ENCODE data around the gene ATPAF1. TPM values are rescaled to one million over a fixed set of nuclear protein-coding genes. Genes with fewer than 3 reads are reported as not detected.

ATPAF1 gene
- total and polyA plus RNA-seq, 4 donors = 26.9 to 39.4 (median 33.6) TPM

- H3K36me3 ChIP-seq (ENCODE audit: control insufficient read depth in 1 of 2, insufficient read depth in 2 of 2, low read length in 1 of 2) = no peaks in the 10 kb centered on the region
- no peak for ATAC-seq (ENCODE audit: low FRiP score)
- DNase-seq = no peak
- intact Hi-C loops (cut with DNase I) = loop anchor here in 1 of 2 donors (5.0 kb wide), 1 partner anchor 114 kb away; the partner anchor contains the start of gene EFCAB14
- H3K27ac ChIP-seq (ENCODE audit: low read depth in 1 of 2, low read length in 2 of 2) = no peak overlapping the region
- no peaks in the 10 kb centered on the region for H3K9me3 ChIP-seq (ENCODE audit: control insufficient read depth, low read length)
- 0 to 2% methylated on average over 2 of the region's 2 CpGs for WGBS, 2 donors
- H3K4me1 ChIP-seq (ENCODE audit: control insufficient read depth in 1 of 2, insufficient read depth in 2 of 2, low read length in 2 of 2) = peaks cover 0 to 2% of the 10 kb centered on the region in 2 donors
- peak overlapping the region; percentile 48 to 83 for H3K4me3 ChIP-seq (ENCODE audit: low read length in 2 of 2)
- no peaks in the 10 kb centered on the region for H3K27me3 ChIP-seq (ENCODE audit: control insufficient read depth in 1 of 2, insufficient read depth in 2 of 2, low read length in 1 of 2)
Measured at GRCh38 chr1:46603481-46603857, 64.7 kb downstream of the ATPAF1 start.

- H3K27me3 ChIP-seq (ENCODE audit: control insufficient read depth in 1 of 2, insufficient read depth in 2 of 2, low read length in 1 of 2) = no peaks in the 10 kb centered on the region
Measured at GRCh38 chr1:46601257-46602007, 66.7 kb downstream of the ATPAF1 start.

GRCh38 chr1:46599059-46599970, 68.8 kb downstream of the ATPAF1 start:
- Histone ChIP-seq H3K4me1 (ENCODE audit: control insufficient read depth in 1 of 2, insufficient read depth in 2 of 2, low read length in 2 of 2) (peaks cover 0 to 2% of the 10 kb centered on the region in 2 donors), H3K36me3 (ENCODE audit: control insufficient read depth in 1 of 2, insufficient read depth in 2 of 2, low read length in 1 of 2) (no peaks in the 10 kb centered on the region), H3K9me3 (ENCODE audit: control insufficient read depth, low read length) (no peaks in the 10 kb centered on the region), H3K27ac (ENCODE audit: low read depth in 1 of 2, low read length in 2 of 2) (no peak overlapping the region), H3K27me3 (ENCODE audit: control insufficient read depth in 1 of 2, insufficient read depth in 2 of 2, low read length in 1 of 2) (no peaks in the 10 kb centered on the region), H3K4me3 (ENCODE audit: low read length in 2 of 2) (no peak overlapping the region)
- DNase-seq = no peak
- ATAC-seq (ENCODE audit: low FRiP score) = no peak
- WGBS, 2 donors = 81 to 82% methylated on average over 9 of the region's 9 CpGs
- intact Hi-C loops (cut with DNase I) = no loop called here

More at GRCh38 chr1:46601257-46602007, 66.7 kb downstream of the ATPAF1 start:
- no peak overlapping the region for H3K4me3 ChIP-seq (ENCODE audit: low read length in 2 of 2)
- WGBS, 2 donors = 91 to 93% methylated on average over 3 of the region's 3 CpGs
- intact Hi-C loops (cut with DNase I) = loop anchor here in 1 of 2 donors (5.0 kb wide), 1 partner anchor 116 kb away; the partner anchor contains the start of gene EFCAB14
- H3K27ac ChIP-seq (ENCODE audit: low read depth in 1 of 2, low read length in 2 of 2) = no peak overlapping the region
- no peaks in the 10 kb centered on the region for H3K9me3 ChIP-seq (ENCODE audit: control insufficient read depth, low read length)
- H3K36me3 ChIP-seq (ENCODE audit: control insufficient read depth in 1 of 2, insufficient read depth in 2 of 2, low read length in 1 of 2) = no peaks in the 10 kb centered on the region
- ATAC-seq (ENCODE audit: low FRiP score) = no peak
- DNase-seq = no peak
- H3K4me1 ChIP-seq (ENCODE audit: control insufficient read depth in 1 of 2, insufficient read depth in 2 of 2, low read length in 2 of 2) = peaks cover 0 to 2% of the 10 kb centered on the region in 2 donors

- DNase-seq (no peak), ATAC-seq (ENCODE audit: low FRiP score) (no peak)
- Histone ChIP-seq H3K27ac (ENCODE audit: low read depth in 1 of 2, low read length in 2 of 2) (no peak overlapping the region), H3K36me3 (ENCODE audit: control insufficient read depth in 1 of 2, insufficient read depth in 2 of 2, low read length in 1 of 2) (peaks cover 2 to 8% of the 10 kb centered on the region in 2 donors), H3K9me3 (ENCODE audit: control insufficient read depth, low read length) (no peaks in the 10 kb centered on the region), H3K4me3 (ENCODE audit: low read length in 2 of 2) (no peak overlapping the region), H3K27me3 (ENCODE audit: control insufficient read depth in 1 of 2, insufficient read depth in 2 of 2, low read length in 1 of 2) (no peaks in the 10 kb centered on the region), H3K4me1 (ENCODE audit: control insufficient read depth in 1 of 2, insufficient read depth in 2 of 2, low read length in 2 of 2) (no peaks in the 10 kb centered on the region)
- intact Hi-C loops (cut with DNase I) = no loop called here
- WGBS, 2 donors = 87% methylated on average over 3 of the region's 3 CpGs
Measured at GRCh38 chr1:46596846-46597245, 71.3 kb downstream of the ATPAF1 start.

GRCh38 chr1:46596036-46596435, 72.1 kb downstream of the ATPAF1 start:
- H3K27me3 ChIP-seq (ENCODE audit: control insufficient read depth in 1 of 2, insufficient read depth in 2 of 2, low read length in 1 of 2) = no peaks in the 10 kb centered on the region
- 97 to 100% methylated on average over 1 of the region's 1 CpG for WGBS, 2 donors
- no peaks in the 10 kb centered on the region for H3K9me3 ChIP-seq (ENCODE audit: control insufficient read depth, low read length)
- ATAC-seq (ENCODE audit: low FRiP score) (no peak), DNase-seq (no peak)
- peaks cover 7 to 8% of the 10 kb centered on the region in 2 donors for H3K36me3 ChIP-seq (ENCODE audit: control insufficient read depth in 1 of 2, insufficient read depth in 2 of 2, low read length in 1 of 2)
- intact Hi-C loops (cut with DNase I) = no loop called here
- no peaks in the 10 kb centered on the region for H3K4me1 ChIP-seq (ENCODE audit: control insufficient read depth in 1 of 2, insufficient read depth in 2 of 2, low read length in 2 of 2)
- no peak overlapping the region for H3K4me3 ChIP-seq (ENCODE audit: low read length in 2 of 2)
- H3K27ac ChIP-seq (ENCODE audit: low read depth in 1 of 2, low read length in 2 of 2) = no peak overlapping the region

GRCh38 chr1:46595127-46595526, 73.0 kb downstream of the ATPAF1 start:
- H3K9me3 ChIP-seq (ENCODE audit: control insufficient read depth, low read length) = no peaks in the 10 kb centered on the region
- no peak overlapping the region for H3K4me3 ChIP-seq (ENCODE audit: low read length in 2 of 2)
- peak; percentile 83 to 91 for DNase-seq
- intact Hi-C loops (cut with DNase I) = no loop called here
- peaks cover 8 to 9% of the 10 kb centered on the region in 2 donors for H3K36me3 ChIP-seq (ENCODE audit: control insufficient read depth in 1 of 2, insufficient read depth in 2 of 2, low read length in 1 of 2)
- H3K4me1 ChIP-seq (ENCODE audit: control insufficient read depth in 1 of 2, insufficient read depth in 2 of 2, low read length in 2 of 2) = no peaks in the 10 kb centered on the region
- no peaks in the 10 kb centered on the region for H3K27me3 ChIP-seq (ENCODE audit: control insufficient read depth in 1 of 2, insufficient read depth in 2 of 2, low read length in 1 of 2)
- 52 to 56% methylated on average over 3 of the region's 3 CpGs for WGBS, 2 donors
- ATAC-seq (ENCODE audit: low FRiP score) = peak; percentile 57
- H3K27ac ChIP-seq (ENCODE audit: low read depth in 1 of 2, low read length in 2 of 2) = no peak overlapping the region

GRCh38 chr1:46594063-46594462, 74.1 kb downstream of the ATPAF1 start:
- Histone ChIP-seq H3K27ac (ENCODE audit: low read depth in 1 of 2, low read length in 2 of 2) (no peak overlapping the region), H3K4me3 (ENCODE audit: low read length in 2 of 2) (no peak overlapping the region), H3K36me3 (ENCODE audit: control insufficient read depth in 1 of 2, insufficient read depth in 2 of 2, low read length in 1 of 2) (peaks cover 8 to 13% of the 10 kb centered on the region in 2 donors), H3K9me3 (ENCODE audit: control insufficient read depth, low read length) (no peaks in the 10 kb centered on the region), H3K27me3 (ENCODE audit: control insufficient read depth in 1 of 2, insufficient read depth in 2 of 2, low read length in 1 of 2) (no peaks in the 10 kb centered on the region), H3K4me1 (ENCODE audit: control insufficient read depth in 1 of 2, insufficient read depth in 2 of 2, low read length in 2 of 2) (no peaks in the 10 kb centered on the region)
- WGBS, 2 donors = 92 to 93% methylated on average over 5 of the region's 5 CpGs
- no peak for ATAC-seq (ENCODE audit: low FRiP score)
- intact Hi-C loops (cut with DNase I) = no loop called here
- no peak for DNase-seq

- WGBS, 2 donors = 90 to 94% methylated on average over 4 of the region's 4 CpGs
- no peaks in the 10 kb centered on the region for H3K4me1 ChIP-seq (ENCODE audit: control insufficient read depth in 1 of 2, insufficient read depth in 2 of 2, low read length in 2 of 2)
- intact Hi-C loops (cut with DNase I) = no loop called here
- ATAC-seq (ENCODE audit: low FRiP score) = no peak
- H3K36me3 ChIP-seq (ENCODE audit: control insufficient read depth in 1 of 2, insufficient read depth in 2 of 2, low read length in 1 of 2) = peaks cover 8 to 13% of the 10 kb centered on the region in 2 donors
- no peak overlapping the region for H3K4me3 ChIP-seq (ENCODE audit: low read length in 2 of 2)
- DNase-seq = no peak
- H3K27me3 ChIP-seq (ENCODE audit: control insufficient read depth in 1 of 2, insufficient read depth in 2 of 2, low read length in 1 of 2) = no peaks in the 10 kb centered on the region
- no peak overlapping the region for H3K27ac ChIP-seq (ENCODE audit: low read depth in 1 of 2, low read length in 2 of 2)
- H3K9me3 ChIP-seq (ENCODE audit: control insufficient read depth, low read length) = no peaks in the 10 kb centered on the region
Measured at GRCh38 chr1:46592823-46593222, 75.3 kb downstream of the ATPAF1 start.

Data from aorta (tissue), 5 donors.